Transverse colon (tissue), 4 donors: ENCODE results near the gene CTNNBL1. TPM values are rescaled to one million over a fixed set of nuclear protein-coding genes. Genes with fewer than 3 reads are reported as not detected.

ENCODE experiments used
- DNase-seq: peaks from one replicate; pipeline ENCODE4 v3.0.0-alpha.2; 2019
- H3K27ac ChIP-seq, 4 donors: fragments of 200-600 bp; sonication (generic); 2 replicates each; pipeline ENCODE4 v1.5.1; 2016 to 2018; ENCODE audit warnings: inconsistent platforms in 4 of 4
- H3K27me3 ChIP-seq: fragments of 200-600 bp; sonication (generic); 2 replicates; pipeline ENCODE4 v1.5.1; 2017; ENCODE audit warnings: inconsistent platforms
- H3K36me3 ChIP-seq, 4 donors: fragments of 200-600 bp; sonication (generic); 2 replicates each; pipeline ENCODE4 v1.5.1; 2017 to 2019; ENCODE audit warnings: inconsistent platforms in 4 of 4
- H3K4me1 ChIP-seq, 4 donors: fragments of 200-600 bp; sonication (generic); 2 replicates each; pipeline ENCODE4 v1.5.1; 2017 to 2020; ENCODE audit warnings: inconsistent platforms in 4 of 4
- H3K4me3 ChIP-seq, 4 donors: fragments of 200-600 bp; sonication (generic); 1 replicate in 1 of 4; 2 replicates in 3 of 4; pipeline versions ENCODE4 v1.5.1 to v1.6.1; 2017 to 2019; ENCODE audit warnings: inconsistent platforms in 4 of 4
- H3K9me3 ChIP-seq, 2 donors: fragments of 200-600 bp; sonication (generic); 2 replicates each; pipeline ENCODE4 v1.5.1; 2017 to 2019; ENCODE audit warnings: inconsistent platforms in 2 of 2
- CTCF ChIP-seq, 5 experiments: fragments of 200-600 bp in 3 of 5; fragments of 450-650 bp in 2 of 5; sonication (generic) in 3 of 5; IDR thresholded peaks; 1 replicate in 2 of 5; 2 replicates in 3 of 5; pipeline ENCODE4 v1.5.1; 2016 to 2017; ENCODE audit warnings: antibody characterized with exemption in 5 of 5, inconsistent platforms in 3 of 5, mild to moderate bottlenecking in 2 of 5, moderate library complexity in 1 of 5
- EP300 ChIP-seq: sonication (generic); formaldehyde crosslinking; IDR thresholded peaks from one replicate; pipeline ENCODE4 v1.6.1; 2017; ENCODE audit warnings: antibody characterized with exemption, low read depth
- POLR2A ChIP-seq: fragments of 450-650 bp; IDR thresholded peaks from one replicate; pipeline ENCODE4 v1.6.1; 2016; ENCODE audit warnings: antibody characterized with exemption, mild to moderate bottlenecking, moderate library complexity
- POLR2AphosphoS5 ChIP-seq, 3 donors: sonication (generic); formaldehyde crosslinking; IDR thresholded peaks; one replicate each; pipeline ENCODE4 v1.6.1; 2016; ENCODE audit warnings: antibody characterized with exemption in 3 of 3
- WGBS, 2 donors: methylation state at CpG; one replicate each; pipeline ENCODE4 v1.1.5; 2018; ENCODE audit warnings: low coverage in 1 of 2; 5-methylcytosine and 5-hydroxymethylcytosine counted together
- in situ Hi-C, 4 donors: fragments of 200-750 bp; cut with MboI; loops; one replicate each; pipeline versions ENCODE4 v1.15.0 to v1.15.1; 2017; ENCODE audit warnings: low sequenced_read_pairs in 3 of 4, low pct_ligation_motif_present in 1 of 4, low pct_unique_long_range_greater_than_20kb in 1 of 4
- intact Hi-C: fragments of 100-400 bp; cut with DNase I; formaldehyde crosslinking; loops from one replicate; pipeline ENCODE4 v1.15.1; 2023; ENCODE audit warnings: low total_unique reads
- total RNA-seq, 4 donors: library from RNA; depleted of rRNA; stranded (reverse); fragments of >200 nt; gene quantifications; one replicate each; pipeline ENCODE4 v1.1.0, GENCODE V29; 2016

Gene CTNNBL1
- total RNA-seq, 4 donors from 2014 or later = 18.7 to 49.0 (median 22.4) TPM

GRCh38 chr20:37741570-37741969 lies 47.7 kb downstream of the CTNNBL1 start:
- in situ Hi-C loops = no loop called here
- peaks cover 0 to 11% (median 3%) of the 10 kb centered on the region in 4 donors for H3K36me3 ChIP-seq
- H3K9me3 ChIP-seq = no peaks in the 10 kb centered on the region
- no peak for DNase-seq
- WGBS, 2 donors = 67 to 76% methylated on average over 1 of the region's 1 CpG
- peaks cover 0 to 5% (median 0%) of the 10 kb centered on the region in 4 donors for H3K4me1 ChIP-seq
- H3K27me3 ChIP-seq = no peaks in the 10 kb centered on the region
- H3K4me3 ChIP-seq = no peak overlapping the region
- no peak overlapping the region for H3K27ac ChIP-seq
- TF ChIP-seq POLR2A (no peak), CTCF (IDR thresholded peaks at IDR 0.05) (no peak), EP300 (no peak), POLR2AphosphoS5 (IDR thresholded peaks at IDR 0.05) (no peak)
- intact Hi-C loops = no loop called here

- TF ChIP-seq CTCF (IDR thresholded peaks at IDR 0.05) (no peak), EP300 (no peak), POLR2AphosphoS5 (IDR thresholded peaks at IDR 0.05) (no peak), POLR2A (no peak)
- H3K27ac ChIP-seq = no peak overlapping the region
- 85 to 90% methylated on average over 2 of the region's 2 CpGs for WGBS, 2 donors
- in situ Hi-C loops = no loop called here
- no peaks in the 10 kb centered on the region for H3K9me3 ChIP-seq
- no peak for DNase-seq
- H3K27me3 ChIP-seq = no peaks in the 10 kb centered on the region
- H3K36me3 ChIP-seq = peaks cover 0 to 11% (median 5%) of the 10 kb centered on the region in 4 donors
- intact Hi-C loops = no loop called here
- peaks cover 0 to 5% (median 0%) of the 10 kb centered on the region in 4 donors for H3K4me1 ChIP-seq
- H3K4me3 ChIP-seq = no peak overlapping the region
These were observed 48.3 kb downstream of the CTNNBL1 start for GRCh38 chr20:37742131-37742530.

GRCh38 chr20:37744347-37744746 lies 50.5 kb downstream of the CTNNBL1 start:
- DNase-seq = no peak
- no peaks in the 10 kb centered on the region for H3K27me3 ChIP-seq
- no peaks in the 10 kb centered on the region for H3K9me3 ChIP-seq
- intact Hi-C loops (no loop called here), in situ Hi-C loops (no loop called here)
- WGBS, 2 donors = 87 to 92% methylated on average over 2 of the region's 2 CpGs
- peaks cover 0 to 5% (median 0%) of the 10 kb centered on the region in 4 donors for H3K4me1 ChIP-seq
- no peak overlapping the region for H3K27ac ChIP-seq
- TF ChIP-seq CTCF (IDR thresholded peaks at IDR 0.05) (no peak), EP300 (no peak), POLR2AphosphoS5 (IDR thresholded peaks at IDR 0.05) (no peak), POLR2A (no peak)
- H3K36me3 ChIP-seq = peaks cover 0 to 12% (median 0%) of the 10 kb centered on the region in 4 donors
- no peak overlapping the region for H3K4me3 ChIP-seq

GRCh38 chr20:37745553-37745952 lies 51.7 kb downstream of the CTNNBL1 start:
- H3K9me3 ChIP-seq = no peaks in the 10 kb centered on the region
- H3K27ac ChIP-seq = no peak overlapping the region
- H3K36me3 ChIP-seq = peaks cover 0 to 12% (median 0%) of the 10 kb centered on the region in 4 donors
- in situ Hi-C loops = no loop called here
- H3K4me1 ChIP-seq = peaks cover 0 to 5% (median 0%) of the 10 kb centered on the region in 4 donors
- no peaks in the 10 kb centered on the region for H3K27me3 ChIP-seq
- TF ChIP-seq POLR2A (no peak), EP300 (no peak), POLR2AphosphoS5 (IDR thresholded peaks at IDR 0.05) (no peak), CTCF (IDR thresholded peaks at IDR 0.05) (no peak)
- no peak for DNase-seq
- 72 to 96% methylated on average over 3 of the region's 3 CpGs for WGBS, 2 donors
- intact Hi-C loops = no loop called here
- H3K4me3 ChIP-seq = no peak overlapping the region
